Panc1 (cell line): ENCODE results near the gene EYA2. TPM values are rescaled to one million over a fixed set of nuclear protein-coding genes. Genes with fewer than 3 reads are reported as not detected.

ENCODE experiments used
- ATAC-seq: fragments of 200-7000 bp; cut with Tn5 transposase; 2 replicates; pipeline ENCODE4 v1.9.1; 2020; ENCODE audit warnings: mild to moderate bottlenecking, moderate library complexity
- BruUV-seq: library from RNA; stranded (reverse); fragments of 400-500 nt; replicated peaks from 2 replicates; lab custom pipeline; 2021; lab: Mats Ljungman, UMichigan
- CTCF ChIA-PET: fragments of 300-600 bp; sonication (Branson Sonifier 250); formaldehyde crosslinking; loops from one replicate; lab custom pipeline; 2022; ENCODE audit warnings: antibody characterized with exemption; lab: Charles Lee
- POLR2A ChIA-PET: fragments of 300-600 bp; sonication (Branson Sonifier 250); formaldehyde crosslinking; loops from one replicate; lab custom pipeline; 2022; ENCODE audit warnings: antibody characterized with exemption; lab: Charles Lee
- DNase-seq: peaks from one replicate; pipeline ENCODE4 v3.0.0-alpha.2; 2010; ENCODE audit warnings: low read depth, low spot score
- H3K27ac ChIP-seq: 2 replicates; pipeline ENCODE4 v1.5.1; 2011; ENCODE audit warnings: mild to moderate bottlenecking, low read length, inconsistent platforms
- H3K27me3 ChIP-seq: fragments of 200-500 bp; sonication (Bioruptor generic); 2 replicates; pipeline ENCODE4 v1.6.0; 2014; ENCODE audit warnings: low read length, inconsistent platforms; ENCODE audit not compliant: control insufficient read depth, insufficient read depth
- H3K36me3 ChIP-seq: fragments of 200-500 bp; sonication (Bioruptor generic); 2 replicates; pipeline ENCODE4 v1.5.1; 2014; ENCODE audit warnings: inconsistent platforms, mild to moderate bottlenecking, low read length, moderate library complexity; ENCODE audit not compliant: control insufficient read depth, insufficient read depth
- H3K4me1 ChIP-seq: 2 replicates; pipeline ENCODE4 v1.5.1; 2011; ENCODE audit warnings: inconsistent platforms, mild to moderate bottlenecking, low read length, moderate library complexity; ENCODE audit not compliant: control insufficient read depth, insufficient read depth
- H3K4me3 ChIP-seq, 2 experiments: 2 replicates each; pipeline ENCODE4 v1.5.1; 2011 to 2012; ENCODE audit warnings: low read depth in 2 of 2, low read length in 2 of 2, mild to moderate bottlenecking in 2 of 2, inconsistent platforms in 1 of 2, moderate library complexity in 1 of 2
- H3K9me3 ChIP-seq: fragments of 200-500 bp; sonication (Bioruptor generic); 2 replicates; pipeline ENCODE4 v1.5.1; 2014; ENCODE audit warnings: low read depth, mild to moderate bottlenecking, inconsistent platforms, low read length, moderate library complexity; ENCODE audit not compliant: control insufficient read depth, insufficient read depth
- CTCF ChIP-seq: fragments of 450-650 bp; IDR thresholded peaks from 2 replicates; pipeline ENCODE4 v1.5.1; 2017; ENCODE audit warnings: mild to moderate bottlenecking
- POLR2AphosphoS5 ChIP-seq: IDR thresholded peaks from 2 replicates; pipeline ENCODE4 v1.6.1; 2012; ENCODE audit warnings: mild to moderate bottlenecking, low read depth, low read length, moderate library complexity
- REST ChIP-seq, 2 experiments: IDR thresholded peaks; 2 replicates each; pipeline ENCODE4 v1.6.1; 2011 to 2012; ENCODE audit warnings: low read depth in 2 of 2, control low read depth in 1 of 2, low read length in 1 of 2, mild to moderate bottlenecking in 1 of 2, moderate library complexity in 1 of 2; ENCODE audit not compliant: insufficient read depth in 1 of 2
- SIN3A ChIP-seq: IDR thresholded peaks from 2 replicates; pipeline ENCODE4 v1.6.1; 2012; ENCODE audit warnings: low read depth, mild to moderate bottlenecking, low read length, moderate library complexity, borderline replicate concordance; ENCODE audit not compliant: insufficient read depth
- TCF7L2 ChIP-seq: IDR thresholded peaks from 2 replicates; pipeline ENCODE4 v1.6.1; 2011; ENCODE audit warnings: mild to moderate bottlenecking, low read depth, low read length, inconsistent platforms
- in situ Hi-C: cut with HindIII; loops from 2 replicates; pipeline ENCODE4 v1.10.0; 2016; ENCODE audit warnings: low sequenced_read_pairs, low pct_unique_long_range_greater_than_20kb
- intact Hi-C: fragments of 100-400 bp; cut with micrococcal nuclease; formaldehyde crosslinking; loops from one replicate; pipeline ENCODE4 v1.10.0; 2022; ENCODE audit not compliant: unreplicated experiment
- total RNA-seq: library from RNA; stranded (reverse); gene quantifications from one replicate; pipeline ENCODE4 v1.2.1, GENCODE V29; 2021; ENCODE audit not compliant: unreplicated experiment

EYA2 gene
- total RNA-seq, 1 experiment from 2014 or later: 1.9 TPM

GRCh38 chr20:47187450-47188195 lies 293.0 kb downstream of the EYA2 start:
- CTCF ChIA-PET: no interaction called here
- POLR2A ChIA-PET: no interaction called here
- Histone ChIP-seq H3K27ac (no peak overlapping the region), H3K27me3 (no peaks in the 10 kb centered on the region), H3K4me3 (no peak overlapping the region), H3K9me3 (no peaks in the 10 kb centered on the region), H3K4me1 (no peaks in the 10 kb centered on the region), H3K36me3 (no peaks in the 10 kb centered on the region)
- BruUV-seq: no TSS peak
- TF ChIP-seq SIN3A: no peak
- no peak for TF ChIP-seq REST (IDR thresholded peaks at IDR 0.05; ENCODE audit: insufficient read depth in 1 of 2, low read depth in 2 of 2, low read length in 1 of 2)
- no peak for ATAC-seq
- intact Hi-C loops: no loop called here
- in situ Hi-C loops: no loop called here
- DNase-seq: no peak

GRCh38 chr20:47188540-47188939 lies 293.9 kb downstream of the EYA2 start:
- H3K4me1 ChIP-seq: no peaks in the 10 kb centered on the region
- ATAC-seq (no peak), DNase-seq (no peak)
- CTCF ChIA-PET: no interaction called here
- no TSS peak for BruUV-seq
- POLR2A ChIA-PET: no interaction called here
- intact Hi-C loops (no loop called here), in situ Hi-C loops (no loop called here)
- H3K36me3 ChIP-seq: no peaks in the 10 kb centered on the region
- H3K4me3 ChIP-seq: no peak overlapping the region
- H3K27ac ChIP-seq: no peak overlapping the region
- H3K27me3 ChIP-seq: no peaks in the 10 kb centered on the region
- no peaks in the 10 kb centered on the region for H3K9me3 ChIP-seq
- TF ChIP-seq REST (IDR thresholded peaks at IDR 0.05; ENCODE audit: insufficient read depth in 1 of 2, low read depth in 2 of 2, low read length in 1 of 2) (no peak), CTCF (no peak), TCF7L2 (no peak), SIN3A (no peak), POLR2AphosphoS5 (no peak)
